Loucy (cell line): ENCODE data around the gene ZBTB18.

Source experiments
- H2AFZ ChIP-seq: fragments of 200-600 bp; sonication (generic); 2 replicates; pipeline ENCODE4 v1.6.0; 2016; ENCODE audit warnings: antibody characterized with exemption, mild to moderate bottlenecking, low read length, moderate library complexity
- H3F3A ChIP-seq: fragments of 200-600 bp; 2 replicates; pipeline ENCODE4 v1.6.0; 2016; ENCODE audit warnings: antibody characterized with exemption, low read depth, mild to moderate bottlenecking
- H3K27me3 ChIP-seq: fragments of 200-600 bp; sonication (generic); 2 replicates; pipeline ENCODE4 v1.6.1; 2014; ENCODE audit warnings: low read length, mild to moderate bottlenecking; ENCODE audit not compliant: insufficient read depth, poor library complexity, severe bottlenecking
- H3K36me3 ChIP-seq: fragments of 200-600 bp; sonication (generic); 2 replicates; pipeline ENCODE4 v1.6.1; 2016; ENCODE audit warnings: low read length; ENCODE audit not compliant: insufficient read depth
- H3K4me1 ChIP-seq: fragments of 200-600 bp; sonication (generic); 2 replicates; pipeline ENCODE4 v1.5.1; 2014; ENCODE audit warnings: low read length, mild to moderate bottlenecking; ENCODE audit not compliant: insufficient read depth, poor library complexity, severe bottlenecking
- H3K4me2 ChIP-seq: fragments of 200-600 bp; sonication (generic); 2 replicates; pipeline ENCODE4 v1.6.0; 2014; ENCODE audit warnings: antibody characterized with exemption, low read length, low read depth, mild to moderate bottlenecking; ENCODE audit not compliant: poor library complexity, severe bottlenecking
- H3K4me3 ChIP-seq: fragments of 200-600 bp; sonication (generic); 2 replicates; pipeline ENCODE4 v1.5.1; 2014; ENCODE audit warnings: low read length, mild to moderate bottlenecking, mixed read lengths; ENCODE audit not compliant: poor library complexity, severe bottlenecking
- H3K79me2 ChIP-seq: fragments of 200-600 bp; sonication (generic); 2 replicates; pipeline ENCODE4 v1.6.1; 2014; ENCODE audit warnings: low read length; ENCODE audit not compliant: insufficient read depth
- H3K9ac ChIP-seq: fragments of 200-600 bp; sonication (generic); 2 replicates; pipeline ENCODE4 v1.6.0; 2014; ENCODE audit warnings: mild to moderate bottlenecking, low read depth, low read length, moderate library complexity; ENCODE audit not compliant: poor library complexity, severe bottlenecking
- H3K9me2 ChIP-seq: fragments of 200-600 bp; sonication (generic); replicated peaks from 2 replicates; pipeline ENCODE4 v1.6.1; 2016; ENCODE audit warnings: low read depth, low read length, mixed read lengths
- H3K9me3 ChIP-seq: fragments of 200-600 bp; sonication (generic); 2 replicates; pipeline ENCODE4 v1.6.1; 2014; ENCODE audit warnings: mild to moderate bottlenecking, antibody characterized with exemption, low read length, low read depth; ENCODE audit not compliant: insufficient read depth
- H4K20me1 ChIP-seq: fragments of 200-600 bp; sonication (generic); 2 replicates; pipeline ENCODE4 v1.6.0; 2014; ENCODE audit warnings: antibody characterized with exemption, low read length, mild to moderate bottlenecking; ENCODE audit not compliant: insufficient read depth, poor library complexity, severe bottlenecking
- CTCF ChIP-seq: fragments of 200-600 bp; sonication (generic); conservative IDR thresholded peaks from 2 replicates; pipeline ENCODE4 v1.5.1; 2014; ENCODE audit warnings: mild to moderate bottlenecking, antibody characterized with exemption, low read length
- EZH2phosphoT487 ChIP-seq: fragments of 200-600 bp; IDR thresholded peaks from 2 replicates; pipeline ENCODE4 v1.6.1; 2018; ENCODE audit warnings: antibody characterized with exemption, mild to moderate bottlenecking, moderate library complexity, borderline replicate concordance

The ZBTB18 gene

DNA sequence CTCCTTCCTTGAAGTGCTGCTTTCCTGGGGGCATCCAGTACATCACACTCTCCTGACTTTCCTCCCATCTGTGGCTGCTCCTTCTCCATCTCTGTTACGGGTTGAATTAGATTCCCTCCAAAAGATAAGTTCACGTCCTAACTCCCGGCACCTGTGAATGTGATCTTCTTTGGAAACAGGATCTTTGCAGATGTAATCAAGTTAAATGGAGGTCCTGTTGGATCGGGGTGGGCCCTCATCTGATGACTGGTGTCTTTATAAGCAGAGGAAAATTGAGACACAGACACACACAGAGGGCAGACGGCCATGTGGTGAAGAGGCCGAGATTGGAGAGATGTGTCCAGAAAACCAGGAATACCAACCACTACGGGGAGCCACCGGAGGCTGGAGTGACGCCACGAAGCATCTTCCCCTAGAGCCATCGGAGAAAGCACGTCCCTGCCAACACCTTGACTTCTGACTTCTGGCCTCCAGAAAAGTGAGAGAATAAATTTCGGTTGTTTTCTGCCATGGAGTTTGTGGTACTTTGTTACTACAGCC is 36.0 kb downstream of the ZBTB18 start:
- TF ChIP-seq CTCF = no peak
- no peak for TF ChIP-seq EZH2phosphoT487
- Histone ChIP-seq H3K4me3 (no peak overlapping the region), H3K27me3 (no peaks in the 10 kb centered on the region), H3K79me2 (no peaks in the 10 kb centered on the region), H3K9me2 (no peaks in the 10 kb centered on the region), H3K4me2 (no peak overlapping the region), H3K9ac (no peak overlapping the region), H3K36me3 (no peaks in the 10 kb centered on the region), H4K20me1 (no peaks in the 10 kb centered on the region), H3K4me1 (no peaks in the 10 kb centered on the region), H3F3A (no peaks in the 10 kb centered on the region), H2AFZ (no peak overlapping the region), H3K9me3 (no peaks in the 10 kb centered on the region)

GRCh38 chr1:244087611-244088010 is 36.5 kb downstream of the ZBTB18 start:
- Histone ChIP-seq H4K20me1 (no peaks in the 10 kb centered on the region), H3K27me3 (no peaks in the 10 kb centered on the region), H3K36me3 (no peaks in the 10 kb centered on the region), H2AFZ (no peak overlapping the region), H3K9ac (no peak overlapping the region), H3F3A (no peaks in the 10 kb centered on the region), H3K9me3 (no peaks in the 10 kb centered on the region), H3K79me2 (no peaks in the 10 kb centered on the region), H3K9me2 (no peaks in the 10 kb centered on the region), H3K4me3 (no peak overlapping the region), H3K4me1 (no peaks in the 10 kb centered on the region), H3K4me2 (no peak overlapping the region)
- no peak for TF ChIP-seq EZH2phosphoT487

DNA sequence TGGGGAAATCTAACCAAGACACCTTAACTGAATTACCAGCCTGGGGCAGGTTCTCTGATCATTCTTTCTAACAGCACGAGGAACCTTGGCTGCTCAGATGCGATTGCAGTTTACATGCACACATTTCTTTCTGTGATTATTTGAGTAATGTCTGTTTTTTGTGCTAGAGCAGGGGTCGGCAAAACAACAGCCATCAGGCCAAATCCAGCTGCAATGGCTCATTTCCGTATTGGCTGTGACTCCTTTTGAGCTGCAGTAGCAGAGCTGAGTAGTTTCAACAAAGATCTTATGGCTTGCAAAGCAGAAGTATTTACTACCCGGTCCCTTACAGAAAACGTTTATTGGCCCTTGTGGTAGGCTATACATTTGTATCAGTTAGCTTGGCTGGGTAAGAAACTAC is 37.1 kb downstream of the ZBTB18 start:
- no peaks in the 10 kb centered on the region for H3K9me2 ChIP-seq
- no peaks in the 10 kb centered on the region for H3K27me3 ChIP-seq

More for the DNA sequence above, 37.1 kb downstream of the ZBTB18 start:
- no peaks in the 10 kb centered on the region for H3K36me3 ChIP-seq
- H3K4me3 ChIP-seq = no peak overlapping the region
- H3K79me2 ChIP-seq = no peaks in the 10 kb centered on the region
- no peaks in the 10 kb centered on the region for H4K20me1 ChIP-seq
- no peak overlapping the region for H3K9ac ChIP-seq
- H3K4me2 ChIP-seq = no peak overlapping the region
- H3F3A ChIP-seq = no peaks in the 10 kb centered on the region
- no peak overlapping the region for H2AFZ ChIP-seq
- TF ChIP-seq EZH2phosphoT487 (no peak), CTCF (no peak)
- H3K9me3 ChIP-seq = no peaks in the 10 kb centered on the region
- H3K4me1 ChIP-seq = no peaks in the 10 kb centered on the region
